NB4 (cell line): ENCODE data around the gene MRC2.

Experiments used
- POLR2A ChIP-seq: IDR thresholded peaks from 2 replicates; pipeline ENCODE4 v1.6.1; 2011; ENCODE audit warnings: mild to moderate bottlenecking; ENCODE audit not compliant: insufficient read length; ENCODE audit errors: extremely low read depth
- TF ChIP-seq, protein P1 (sequence below): IDR thresholded peaks from one replicate; pipeline ENCODE4 v1.5.1; 2012; ENCODE audit warnings: low read depth, low read length

- TF ChIP-seq, protein P1, sequence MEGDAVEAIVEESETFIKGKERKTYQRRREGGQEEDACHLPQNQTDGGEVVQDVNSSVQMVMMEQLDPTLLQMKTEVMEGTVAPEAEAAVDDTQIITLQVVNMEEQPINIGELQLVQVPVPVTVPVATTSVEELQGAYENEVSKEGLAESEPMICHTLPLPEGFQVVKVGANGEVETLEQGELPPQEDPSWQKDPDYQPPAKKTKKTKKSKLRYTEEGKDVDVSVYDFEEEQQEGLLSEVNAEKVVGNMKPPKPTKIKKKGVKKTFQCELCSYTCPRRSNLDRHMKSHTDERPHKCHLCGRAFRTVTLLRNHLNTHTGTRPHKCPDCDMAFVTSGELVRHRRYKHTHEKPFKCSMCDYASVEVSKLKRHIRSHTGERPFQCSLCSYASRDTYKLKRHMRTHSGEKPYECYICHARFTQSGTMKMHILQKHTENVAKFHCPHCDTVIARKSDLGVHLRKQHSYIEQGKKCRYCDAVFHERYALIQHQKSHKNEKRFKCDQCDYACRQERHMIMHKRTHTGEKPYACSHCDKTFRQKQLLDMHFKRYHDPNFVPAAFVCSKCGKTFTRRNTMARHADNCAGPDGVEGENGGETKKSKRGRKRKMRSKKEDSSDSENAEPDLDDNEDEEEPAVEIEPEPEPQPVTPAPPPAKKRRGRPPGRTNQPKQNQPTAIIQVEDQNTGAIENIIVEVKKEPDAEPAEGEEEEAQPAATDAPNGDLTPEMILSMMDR, result no peak
- TF ChIP-seq POLR2A, result no peak
Measured at GRCh38 chr17:62684179-62684578, 56.7 kb downstream of the MRC2 start.
